GM19452 (cell line): Measurements from ENCODE around the gene SEMA4A.
"Not testable (repeated sequence)": the region's sequence is repeated elsewhere in the genome, so short reads cannot be mapped to it uniquely, and the experiment has no call there.

ENCODE experiments used
- ATAC-seq: cut with Tn5 transposase; IDR thresholded peaks from one replicate; pipeline ENCODE4 v1.9.1; 2021; ENCODE audit not compliant: unreplicated experiment

Gene SEMA4A

GRCh38 chr1:156193208-156193487 lies 39.8 kb downstream of the SEMA4A start:
- no peak for ATAC-seq

GRCh38 chr1:156193488-156194299 lies 40.3 kb downstream of the SEMA4A start, which contains the start of gene SLC25A44:
TSS of gene SLC25A44 (plus strand) at chr1:156194104. CDS start at chr1:156199848, 5,744 bp downstream.
- ATAC-seq: peak; percentile 95

DNA sequence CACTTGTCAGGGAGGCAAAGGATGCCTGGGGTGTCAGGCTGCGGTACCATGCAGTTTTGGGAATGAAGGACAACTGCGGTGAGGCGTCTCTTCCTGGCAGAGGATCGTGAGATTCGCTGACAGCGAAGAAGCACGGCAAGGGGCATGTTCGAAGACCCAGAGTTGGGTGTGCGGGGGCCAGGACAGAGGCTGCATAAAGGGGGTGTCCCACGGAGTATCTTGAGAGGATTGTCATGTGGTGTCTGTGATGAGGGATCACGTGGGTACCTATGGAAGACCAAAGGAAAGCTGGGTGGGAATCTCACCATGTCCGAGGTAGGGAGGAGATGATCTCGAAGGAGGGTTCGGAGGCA lies 40.9 kb downstream of the SEMA4A start:
- ATAC-seq: no peak

DNA sequence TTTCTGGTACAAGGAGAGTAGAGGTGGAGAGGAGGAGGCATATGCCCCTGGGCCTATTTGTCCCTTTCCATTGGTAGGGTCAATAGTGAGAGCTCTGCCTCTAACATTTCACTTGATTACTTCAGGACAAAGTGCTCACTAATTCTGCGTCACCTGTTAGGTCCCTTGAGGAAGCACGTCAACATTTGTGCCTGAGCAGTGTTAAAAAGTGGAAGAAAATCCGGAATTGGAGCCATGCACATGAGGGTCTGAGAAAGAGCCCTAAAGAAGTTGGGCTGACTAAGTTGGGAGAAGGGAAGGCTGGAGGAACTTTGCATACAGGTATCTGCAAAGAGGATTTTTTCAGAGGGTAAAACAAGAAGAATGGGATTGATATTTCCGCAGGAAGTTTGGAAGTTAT lies 42.5 kb downstream of the SEMA4A start:
- ATAC-seq: no peak

DNA sequence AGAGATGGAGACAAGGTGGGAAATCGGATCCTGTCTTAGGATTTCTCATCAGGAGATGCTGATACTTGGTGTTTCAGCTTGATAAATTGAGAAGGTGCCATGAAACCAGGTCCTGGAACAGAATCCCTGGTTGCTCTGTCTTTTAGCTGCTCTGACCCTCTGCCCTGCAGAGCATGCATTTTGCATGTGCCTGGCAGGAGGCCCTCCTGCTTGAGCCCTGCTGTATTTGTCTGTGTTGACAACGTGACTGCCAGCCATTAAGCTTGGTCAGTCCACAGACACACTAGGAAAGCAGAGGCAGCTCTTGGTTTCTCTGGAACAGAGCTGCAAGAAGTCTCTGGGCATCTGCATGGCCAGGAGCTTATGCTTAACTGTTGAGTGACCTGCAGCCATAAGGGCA lies 43.1 kb downstream of the SEMA4A start:
- ATAC-seq: no peak

- no peak for ATAC-seq
Measured at GRCh38 chr1:156198831-156199349, 45.5 kb downstream of the SEMA4A start.

GRCh38 chr1:156200044-156200443 lies 46.7 kb downstream of the SEMA4A start:
- no peak for ATAC-seq

GRCh38 chr1:156203331-156203730 lies 49.9 kb downstream of the SEMA4A start:
- no peak for ATAC-seq

DNA sequence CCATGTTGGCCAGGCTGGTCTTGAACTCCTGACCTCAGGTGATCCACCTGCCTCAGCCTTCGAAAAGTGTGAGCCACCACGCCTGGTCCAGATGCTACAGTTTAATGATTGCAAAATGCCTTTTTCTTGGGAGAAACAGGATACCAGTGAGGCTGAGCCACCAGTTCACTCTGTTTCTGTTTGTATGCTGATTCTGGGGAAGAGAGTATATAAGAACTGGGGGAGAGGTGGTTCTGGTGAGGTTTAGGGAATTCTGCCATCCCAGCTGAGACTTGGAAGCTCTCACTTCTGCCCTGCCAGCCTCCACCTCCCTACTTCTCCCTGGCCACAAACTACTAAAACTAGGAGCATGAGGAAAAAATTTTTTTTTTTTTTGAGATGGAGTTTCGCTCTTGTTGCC lies 51.3 kb downstream of the SEMA4A start:
- ATAC-seq: no peak

GRCh38 chr1:156211243-156211642 lies 57.9 kb downstream of the SEMA4A start:
- ATAC-seq: no peak

- ATAC-seq: no peak
Measured at GRCh38 chr1:156212130-156212529, 58.7 kb downstream of the SEMA4A start.

DNA sequence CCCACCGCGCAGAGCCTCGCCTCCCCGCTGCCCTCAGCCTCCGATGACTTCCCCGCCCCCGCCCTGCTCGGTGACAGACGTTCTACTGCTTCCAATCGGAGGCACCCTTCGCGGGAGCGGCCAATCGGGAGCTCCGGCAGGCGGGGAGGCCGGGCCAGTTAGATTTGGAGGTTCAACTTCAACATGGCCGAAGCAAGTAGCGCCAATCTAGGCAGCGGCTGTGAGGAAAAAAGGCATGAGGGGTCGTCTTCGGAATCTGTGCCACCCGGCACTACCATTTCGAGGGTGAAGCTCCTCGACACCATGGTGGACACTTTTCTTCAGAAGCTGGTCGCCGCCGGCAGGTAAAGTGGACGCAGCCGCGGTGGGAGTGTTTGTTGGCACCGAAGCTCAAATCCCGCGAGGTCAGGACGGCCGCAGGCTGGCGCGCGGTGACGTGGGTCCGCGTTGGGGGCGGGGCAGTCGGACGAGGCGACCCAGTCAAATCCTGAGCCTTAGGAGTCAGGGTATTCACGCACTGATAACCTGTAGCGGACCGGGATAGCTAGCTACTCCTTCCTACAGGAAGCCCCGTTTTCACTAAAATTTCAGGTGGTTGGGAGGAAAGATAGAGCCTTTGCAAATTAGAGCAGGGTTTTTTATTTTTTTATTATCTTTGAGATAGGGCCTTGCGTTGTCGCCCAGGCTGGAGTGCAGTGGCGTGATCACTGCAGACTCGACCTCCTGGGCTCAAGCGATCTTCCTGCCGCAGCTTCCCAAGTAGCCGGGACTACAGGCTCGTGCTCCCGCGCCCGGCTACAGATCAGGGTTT lies 59.7 kb downstream of the SEMA4A start, which contains the start of gene PMF1:
PMF1 (plus strand) TSS at position 175 of the 811 bp plus-strand sequence; CDS start at position 184, 9 bp downstream.
- peak; percentile 83 for ATAC-seq

DNA sequence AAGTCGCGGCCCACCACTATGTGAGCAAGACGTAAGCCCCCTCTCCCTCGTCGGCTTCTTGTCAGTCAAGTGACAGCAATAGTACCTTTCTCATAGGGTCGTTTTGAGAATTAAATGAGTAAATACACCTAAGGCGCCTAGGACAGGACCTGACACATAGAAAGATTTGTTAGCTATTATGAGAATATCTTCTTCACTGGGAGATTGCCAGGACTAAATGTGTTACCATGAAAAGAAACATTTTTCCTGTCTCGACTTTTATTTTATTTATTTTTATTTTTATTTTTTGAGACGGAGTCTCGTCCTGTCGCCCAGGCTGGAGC lies 60.2 kb downstream of the SEMA4A start:
- no peak for ATAC-seq

DNA sequence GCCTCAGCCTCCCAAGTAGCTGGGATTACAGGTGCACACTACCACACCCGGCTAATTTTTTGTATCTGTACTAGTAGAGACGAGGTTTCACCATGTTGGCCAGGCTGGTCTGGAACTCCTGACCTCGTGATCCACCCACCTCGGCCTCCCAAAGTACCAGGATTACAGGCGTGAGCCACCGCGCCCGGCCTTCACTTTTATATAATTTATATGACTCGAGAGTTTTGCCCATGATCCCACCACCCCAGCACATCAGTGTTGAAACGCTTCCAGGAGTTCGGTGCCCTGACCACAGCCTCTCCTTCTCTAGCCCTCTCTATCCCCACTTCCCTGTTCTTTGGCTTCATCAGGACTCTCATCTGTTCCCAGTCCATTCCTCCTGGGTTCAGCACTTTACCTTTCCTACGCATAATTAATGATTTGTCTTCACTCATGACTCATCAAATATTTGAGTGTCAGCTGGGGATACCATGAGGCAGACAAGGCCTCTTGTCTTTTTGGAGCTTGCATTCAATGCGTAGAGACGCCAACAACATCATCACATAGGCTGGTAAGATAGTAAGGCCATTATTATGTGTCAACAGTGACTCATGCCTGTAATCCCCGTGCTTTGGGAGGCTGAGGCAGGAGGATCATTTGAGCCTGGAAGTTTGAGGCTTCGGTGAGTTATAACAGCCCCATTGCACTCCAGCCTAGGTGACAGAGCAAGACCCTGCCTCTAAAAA lies 60.8 kb downstream of the SEMA4A start:
- ATAC-seq: no peak

DNA sequence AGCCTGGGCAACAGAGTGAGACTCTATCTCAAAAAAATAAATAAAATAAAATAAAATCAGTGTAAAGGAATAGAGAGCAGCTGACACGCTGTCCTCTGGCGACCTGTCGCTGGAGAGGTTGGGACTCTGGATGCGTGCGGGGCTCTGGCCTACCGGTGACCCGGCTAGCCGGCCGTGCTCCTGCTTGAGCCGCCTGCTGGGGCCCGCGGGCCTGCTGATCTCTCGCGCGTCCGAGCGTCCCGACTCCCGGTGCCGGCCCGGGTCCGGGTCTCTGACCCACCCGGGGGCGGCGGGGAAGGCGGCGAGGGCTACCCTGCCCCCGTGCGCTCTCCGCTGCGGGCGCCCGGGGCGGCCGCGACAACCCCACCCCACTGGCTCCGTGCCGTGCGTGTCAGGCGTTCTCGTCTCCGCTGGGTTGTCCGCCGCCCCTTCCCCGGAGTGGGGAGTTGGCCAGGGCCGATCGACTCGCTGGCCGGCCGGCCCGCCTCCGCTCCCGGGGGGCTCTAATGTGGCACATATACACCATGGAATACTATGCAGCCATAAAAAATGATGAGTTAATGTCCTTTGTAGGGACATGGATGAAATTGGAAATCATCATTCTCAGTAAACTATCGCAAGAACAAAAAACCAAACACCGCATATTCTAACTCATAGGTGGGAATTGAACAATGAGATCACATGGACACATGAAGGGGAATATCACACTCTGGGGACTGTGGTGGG lies 63.1 kb downstream of the SEMA4A start:
- ATAC-seq: not testable (repeated sequence)

GRCh38 chr1:156217871-156218270 lies 64.5 kb downstream of the SEMA4A start:
- ATAC-seq: no peak

GRCh38 chr1:156220226-156220625 lies 66.8 kb downstream of the SEMA4A start:
- no peak for ATAC-seq

DNA sequence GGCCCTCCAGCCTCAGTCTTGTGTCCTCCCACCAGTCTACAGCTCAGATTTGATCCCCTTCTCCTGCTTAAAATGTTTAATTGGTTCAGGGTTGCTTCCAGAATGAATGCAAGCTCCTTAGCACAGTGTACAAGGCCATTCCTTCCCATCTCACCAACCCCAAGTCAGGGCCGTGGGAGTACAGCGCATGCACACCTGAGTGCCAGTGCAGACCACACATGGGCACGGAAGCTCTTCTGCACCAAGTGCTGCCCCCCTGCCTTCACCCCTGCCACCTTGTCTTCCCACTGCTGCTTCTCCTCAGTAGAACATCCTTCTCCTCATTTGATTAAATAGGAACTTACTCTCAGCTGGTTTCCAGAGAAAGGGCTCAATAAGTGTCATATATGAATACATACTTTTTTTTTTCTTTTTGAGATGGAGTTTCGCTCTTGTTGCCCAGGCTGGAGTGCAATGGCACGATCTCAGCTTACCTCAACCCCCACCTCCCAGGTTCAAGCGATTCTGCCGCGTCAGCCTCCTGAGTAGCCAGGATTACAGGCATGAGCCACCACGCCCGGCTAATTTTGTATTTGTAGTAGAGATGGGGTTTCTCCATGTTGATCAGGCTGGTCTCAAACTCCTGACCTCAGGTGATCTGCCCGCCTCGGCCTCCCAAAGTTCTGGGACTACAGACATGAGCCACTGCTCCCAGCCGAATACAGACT lies 68.8 kb downstream of the SEMA4A start:
- no peak for ATAC-seq

- ATAC-seq: no peak
Measured at GRCh38 chr1:156225677-156226014, 72.3 kb downstream of the SEMA4A start.

- ATAC-seq: peak; percentile 59
Measured at GRCh38 chr1:156226116-156226538, 72.7 kb downstream of the SEMA4A start.
